Kidney (tissue), 14 donors: ENCODE measurements around the gene CKAP4. TPM values are rescaled to one million over a fixed set of nuclear protein-coding genes. Genes with fewer than 3 reads are reported as not detected.

Experiments
- DNase-seq, 5 donors: peaks; one replicate each; pipeline ENCODE4 v3.0.0-alpha.2; 2013 to 2020
- FAIRE-seq: peaks from 2 replicates; lab custom pipeline; 2012; peaks lifted over from hg19 to GRCh38; lab: Jason Lieb, UNC
- H3K27ac ChIP-seq, 2 donors: one replicate each; pipeline ENCODE4 v1.7.0; 2013; ENCODE audit warnings: low read depth in 2 of 2, low read length in 2 of 2, inconsistent platforms in 1 of 2
- H3K27me3 ChIP-seq: one replicate; pipeline ENCODE4 v1.7.1; 2013; ENCODE audit warnings: low read length, inconsistent platforms; ENCODE audit not compliant: control insufficient read depth, insufficient read depth
- H3K36me3 ChIP-seq, 3 donors: one replicate each; pipeline versions ENCODE4 v1.7.0 to v1.7.1; 2013; ENCODE audit warnings: low read length in 3 of 3, control low read depth in 1 of 3, inconsistent platforms in 1 of 3; ENCODE audit not compliant: insufficient read depth in 3 of 3, control insufficient read depth in 2 of 3
- H3K4me1 ChIP-seq, 3 donors: one replicate each; pipeline versions ENCODE4 v1.7.0 to v1.7.1; 2013; ENCODE audit warnings: low read length in 3 of 3, inconsistent platforms in 1 of 3, low read depth in 1 of 3; ENCODE audit not compliant: control insufficient read depth in 2 of 3, insufficient read depth in 2 of 3
- H3K4me3 ChIP-seq, 3 donors: one replicate each; pipeline versions ENCODE4 v1.7.0 to v1.8.1; 2013; ENCODE audit warnings: low read length in 3 of 3, control low read depth in 1 of 3, inconsistent platforms in 1 of 3
- H3K9ac ChIP-seq, 3 donors: one replicate each; pipeline versions ENCODE4 v1.7.0 to v1.7.1; 2013; ENCODE audit warnings: low read length in 3 of 3, control low read depth in 1 of 3, inconsistent platforms in 1 of 3
- H3K9me3 ChIP-seq, 3 donors: one replicate each; pipeline versions ENCODE4 v1.7.0 to v1.7.1; 2013; ENCODE audit warnings: low read length in 3 of 3, control low read depth in 1 of 3, inconsistent platforms in 1 of 3; ENCODE audit not compliant: control insufficient read depth in 2 of 3, insufficient read depth in 1 of 3
- intact Hi-C: fragments of 100-400 bp; cut with DNase I; formaldehyde crosslinking; loops from one replicate; pipeline ENCODE4 v1.11.1; 2022
- polyA plus RNA-seq: library from polyadenylated mRNA; stranded (reverse); fragments of 350-450 nt; fragmentation: Illumina TruSeq; extraction: RNeasy Lipid Tissue Mini Kit (QIAGEN cat#74804); gene quantifications from one replicate; pipeline ENCODE4 v1.2.3, GENCODE V29; 2014; ENCODE audit warnings: low read depth, low replicate concordance; ENCODE audit not compliant: insufficient read depth
- total RNA-seq: library from RNA; stranded (reverse); fragmentation: NEBNext Ultra II Directional; extraction: Animal tissue kit (Norgen Biotek cat#: 25700); gene quantifications from one replicate; pipeline ENCODE4 v1.2.1, GENCODE V29; 2021
- TF ChIP-seq, protein P1 (sequence below): IDR thresholded peaks from 3 replicates; pipeline ENCODE4 v1.5.1; 2012; ENCODE audit warnings: mild to moderate bottlenecking, moderate library complexity, borderline replicate concordance; ENCODE audit not compliant: insufficient read depth; ENCODE audit errors: extremely low read depth
- donor health status: control.
- donor health status: control.
- donor health status: control.
- donor health status: control.
- donor health status: control.
- donor health status: DM: yes; HTN: yes; CAD: no.
- donor health status: Normal renal cell carcinoma (clear cell type).

The CKAP4 gene
- total and polyA plus RNA-seq, 2 donors from 2014 or later = 29.2 to 43.0 TPM

DNA sequence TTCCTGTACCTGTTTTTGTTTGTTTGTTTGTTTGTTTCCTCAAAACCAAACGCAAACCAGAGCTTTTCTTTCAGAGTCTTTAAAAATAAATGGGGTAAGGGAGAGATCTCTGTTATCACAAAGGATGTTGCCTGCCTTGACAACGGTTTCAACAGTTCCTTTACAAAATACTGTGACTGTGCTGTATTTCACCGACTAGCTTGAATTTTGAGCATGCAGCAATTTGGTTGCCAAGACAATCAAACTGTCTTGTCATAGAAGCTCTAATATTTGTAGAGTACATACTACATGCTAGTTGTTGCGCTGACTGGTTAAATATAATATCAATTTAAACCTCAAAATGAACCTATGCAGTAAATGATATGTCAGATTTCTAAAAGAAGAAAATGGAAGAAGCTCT lies 32.3 kb upstream of the CKAP4 start:
- no peaks in the 10 kb centered on the region for H3K36me3 ChIP-seq
- no peak overlapping the region for H3K27ac ChIP-seq
- H3K4me3 ChIP-seq = no peak overlapping the region
- H3K4me1 ChIP-seq = peaks cover 0 to 4% (median 3%) of the 10 kb centered on the region in 3 donors
- H3K9ac ChIP-seq = no peak overlapping the region
- H3K27me3 ChIP-seq = no peaks in the 10 kb centered on the region
- intact Hi-C loops = loop anchor here (10.0 kb wide), 1 partner anchor 45 kb away; no protein-coding TSS in a partner anchor
- no peak for FAIRE-seq
- TF ChIP-seq, protein P1, sequence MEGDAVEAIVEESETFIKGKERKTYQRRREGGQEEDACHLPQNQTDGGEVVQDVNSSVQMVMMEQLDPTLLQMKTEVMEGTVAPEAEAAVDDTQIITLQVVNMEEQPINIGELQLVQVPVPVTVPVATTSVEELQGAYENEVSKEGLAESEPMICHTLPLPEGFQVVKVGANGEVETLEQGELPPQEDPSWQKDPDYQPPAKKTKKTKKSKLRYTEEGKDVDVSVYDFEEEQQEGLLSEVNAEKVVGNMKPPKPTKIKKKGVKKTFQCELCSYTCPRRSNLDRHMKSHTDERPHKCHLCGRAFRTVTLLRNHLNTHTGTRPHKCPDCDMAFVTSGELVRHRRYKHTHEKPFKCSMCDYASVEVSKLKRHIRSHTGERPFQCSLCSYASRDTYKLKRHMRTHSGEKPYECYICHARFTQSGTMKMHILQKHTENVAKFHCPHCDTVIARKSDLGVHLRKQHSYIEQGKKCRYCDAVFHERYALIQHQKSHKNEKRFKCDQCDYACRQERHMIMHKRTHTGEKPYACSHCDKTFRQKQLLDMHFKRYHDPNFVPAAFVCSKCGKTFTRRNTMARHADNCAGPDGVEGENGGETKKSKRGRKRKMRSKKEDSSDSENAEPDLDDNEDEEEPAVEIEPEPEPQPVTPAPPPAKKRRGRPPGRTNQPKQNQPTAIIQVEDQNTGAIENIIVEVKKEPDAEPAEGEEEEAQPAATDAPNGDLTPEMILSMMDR = no peak
- DNase-seq = no peak
- peaks cover 0 to 5% (median 0%) of the 10 kb centered on the region in 3 donors for H3K9me3 ChIP-seq

DNA sequence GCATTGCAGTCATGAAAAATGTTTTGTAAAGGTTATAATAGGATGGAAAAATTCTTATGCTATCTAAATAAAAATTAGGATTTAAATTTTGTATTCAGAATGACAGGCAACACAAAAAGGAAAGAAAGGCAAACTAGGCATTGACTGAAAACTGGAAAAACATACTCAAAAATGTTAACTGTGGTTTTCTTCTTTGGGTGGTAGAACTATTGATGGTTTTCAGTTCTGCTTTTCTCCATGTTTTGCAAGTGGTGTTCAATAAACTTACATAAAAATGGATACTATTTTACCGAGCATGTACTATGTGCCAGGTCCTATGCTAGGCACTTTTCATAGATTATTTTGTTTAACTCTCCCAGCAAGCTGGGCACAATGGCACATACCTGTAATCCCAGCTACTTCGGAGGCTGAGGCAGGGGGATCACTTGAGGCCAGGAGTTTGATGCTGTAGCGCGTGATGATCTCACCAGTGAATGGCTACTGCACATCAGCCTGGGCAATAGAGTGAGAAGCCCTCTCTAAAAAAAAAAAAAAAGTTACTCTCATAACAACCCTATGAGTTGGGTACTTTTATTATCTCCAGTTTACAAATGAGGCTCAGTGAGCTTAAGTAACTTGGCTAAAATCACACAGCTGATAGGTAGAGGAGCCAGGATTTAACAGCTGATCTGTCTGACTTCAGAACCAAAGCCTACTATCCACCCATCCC lies 28.4 kb upstream of the CKAP4 start:
- intact Hi-C loops = no loop called here
- Histone ChIP-seq H3K4me3 (no peak overlapping the region), H3K27me3 (no peaks in the 10 kb centered on the region), H3K4me1 (peaks cover 0 to 12% (median 10%) of the 10 kb centered on the region in 3 donors), H3K9me3 (no peaks in the 10 kb centered on the region), H3K9ac (no peak overlapping the region), H3K27ac (no peak overlapping the region), H3K36me3 (no peaks in the 10 kb centered on the region)
- TF ChIP-seq, protein P1 = no peak
- no peak for DNase-seq
- FAIRE-seq = no peak

DNA sequence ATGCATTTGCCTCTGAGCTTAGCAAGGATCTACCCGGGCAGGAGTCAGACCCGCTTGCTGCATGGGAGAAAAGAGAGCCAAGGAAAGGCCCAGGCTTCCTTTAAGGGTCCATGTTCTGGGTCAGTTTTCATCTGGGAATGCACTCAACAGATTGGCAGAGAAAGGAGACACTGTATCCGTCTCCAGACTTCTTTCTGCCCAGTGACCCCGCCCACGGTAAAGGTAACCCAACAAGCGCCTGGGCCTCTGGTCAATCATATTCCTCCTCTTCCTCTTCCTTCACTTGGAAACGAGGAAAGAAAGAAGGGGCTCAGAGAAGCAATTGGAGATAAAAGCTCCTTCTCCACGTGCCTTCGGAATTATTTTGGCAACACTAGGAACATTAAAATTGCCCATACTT lies 27.6 kb upstream of the CKAP4 start:
- intact Hi-C loops = no loop called here
- H3K9ac ChIP-seq = no peak overlapping the region
- H3K4me3 ChIP-seq = no peak overlapping the region
- H3K27ac ChIP-seq = no peak overlapping the region
- DNase-seq (no peak), FAIRE-seq (no peak)
- TF ChIP-seq, protein P1 = no peak
- H3K4me1 ChIP-seq = peaks cover 0 to 12% (median 10%) of the 10 kb centered on the region in 3 donors
- no peaks in the 10 kb centered on the region for H3K9me3 ChIP-seq
- no peaks in the 10 kb centered on the region for H3K27me3 ChIP-seq
- no peaks in the 10 kb centered on the region for H3K36me3 ChIP-seq
